ENCODE results near the gene SLC13A2. TPM values are rescaled to one million over a fixed set of nuclear protein-coding genes. Genes with fewer than 3 reads are reported as not detected.

Gene SLC13A2
- total and polyA plus RNA-seq, 2 of the 4 experiments (the other 2 are of a cell fraction) = not detected

GRCh38 chr17:28425206-28425605 is 48.2 kb upstream of the SLC13A2 start:
- DNase-seq (no peak), ATAC-seq (ENCODE audit: low read depth) (no peak)
- Histone ChIP-seq H3K4me3 (ENCODE audit: insufficient read depth, low read depth, low read length) (no peak overlapping the region), H2BK20ac (ENCODE audit: low read depth, low read length) (no peak overlapping the region), H3K4me1 (ENCODE audit: control insufficient read depth, insufficient read depth, low read length) (no peaks in the 10 kb centered on the region; the same call in 1 of the 2 replicates), H2AFZ (replicated peaks; ENCODE audit: low read length, poor library complexity) (no peak overlapping the region), H3K36me3 (ENCODE audit: control insufficient read depth, insufficient read depth, low read length) (no peaks in the 10 kb centered on the region), H3K56ac (ENCODE audit: extremely low read depth, insufficient read depth, low read length) (no peak overlapping the region), H3K27ac (ENCODE audit: insufficient read depth, low read length) (no peak overlapping the region), H3K4me2 (ENCODE audit: low read depth, low read length) (no peak overlapping the region), H3K18ac (ENCODE audit: low read depth, low read length) (no peak overlapping the region), H4K5ac (ENCODE audit: low read depth, low read length) (no peak overlapping the region), H2BK120ac (ENCODE audit: low read depth, low read length) (no peak overlapping the region), H3K27me3 (ENCODE audit: control insufficient read depth, insufficient read depth, low read length) (peaks cover 10% of the 10 kb centered on the region; the same call in 1 of the 2 replicates), H3K4ac (ENCODE audit: low read depth, low read length) (no peak overlapping the region), H4K8ac (ENCODE audit: low read depth in 2 of 2, low read length in 2 of 2) (no peak overlapping the region), H3K9ac (ENCODE audit: low read depth, low read length) (no peak overlapping the region), H2BK5ac (ENCODE audit: low read depth, low read length, poor library complexity, severe bottlenecking) (no peak overlapping the region), H2AK5ac (ENCODE audit: low read depth, low read length) (no peak overlapping the region), H3K9me1 (ENCODE audit: insufficient read depth, low read length) (no peaks in the 10 kb centered on the region), H2AK9ac (replicated peaks; ENCODE audit: low read depth, low read length, poor library complexity) (no peak overlapping the region), H3K14ac (replicated peaks; ENCODE audit: low read depth, low read length) (no peak overlapping the region), H4K91ac (ENCODE audit: insufficient read depth, low read depth, low read length) (no peak overlapping the region), H3K23ac (ENCODE audit: low read depth, low read length) (no peak overlapping the region), H4K20me1 (ENCODE audit: insufficient read depth, low read length) (no peaks in the 10 kb centered on the region), H3K9me3 (ENCODE audit: control insufficient read depth, insufficient read depth, low read length) (no peaks in the 10 kb centered on the region), H2BK15ac (ENCODE audit: low read depth, low read length) (no peak overlapping the region), H3K79me1 (ENCODE audit: low read depth in 1 of 2, low read length in 2 of 2) (no peaks in the 10 kb centered on the region)
- in situ Hi-C loops (cut with MboI; ENCODE audit: low sequenced_read_pairs) = no loop called here
- ChIA-PET POLR2A (ENCODE audit: unreplicated experiment) (no interaction called here), CTCF (interaction anchor here (0.7 kb wide), 1 partner anchor 70 kb away, joined by 3 read pairs; no protein-coding TSS in a partner anchor)
- BruUV-seq (replicated peaks) = no TSS peak
- WGBS, 2 experiments (ENCODE audit: extremely low coverage in 2 of 2, insufficient read length in 1 of 2) = 71% methylated on average over 4 of the region's 13 CpGs; no CpG with 5 or more reads in 1 of the 2 experiments
- TF ChIP-seq USF2 (IDR thresholded peaks at IDR 0.05; ENCODE audit: low read depth, low read length) = no peak
- TF ChIP-seq RCOR1 (IDR thresholded peaks at IDR 0.05; ENCODE audit: insufficient replicate concordance, low read length) = no peak
- TF ChIP-seq MXI1 (IDR thresholded peaks at IDR 0.05; ENCODE audit: borderline replicate concordance, low read depth, low read length) = no peak
- no peak for TF ChIP-seq MAZ (IDR thresholded peaks at IDR 0.05; ENCODE audit: borderline replicate concordance, low read depth, low read length)
- TF ChIP-seq RFX5 (IDR thresholded peaks at IDR 0.05; ENCODE audit: low read depth, low read length) = no peak
- TF ChIP-seq MAFK (IDR thresholded peaks at IDR 0.05; ENCODE audit: low read depth, low read length) = no peak
- TF ChIP-seq ELK1 (IDR thresholded peaks at IDR 0.05; ENCODE audit: borderline replicate concordance, low read depth, low read length) = no peak
- TF ChIP-seq BHLHE40 (IDR thresholded peaks at IDR 0.05; ENCODE audit: low read depth, low read length) = no peak
- no peak for TF ChIP-seq CTCF (conservative IDR thresholded peaks at IDR 0.05; ENCODE audit: low read depth, low read length)
- TF ChIP-seq FOS (IDR thresholded peaks at IDR 0.05; ENCODE audit: low read depth, low read length) = no peak
- TF ChIP-seq CHD1 (IDR thresholded peaks at IDR 0.05; ENCODE audit: low read depth, low read length) = no peak
- dilution Hi-C loops (cut with HindIII; ENCODE audit: low sequenced_read_pairs, unreplicated experiment) = no loop called here
- intact Hi-C loops (cut with micrococcal nuclease) = no loop called here
